NOMO-1 treated with DMSO at 0.1 percent for 48 hours (cell line): ENCODE measurements around the gene C17orf58.
A peak's percentile ranks its signal among the peaks of the same experiment; 100 is the strongest.
"Not testable (repeated sequence)": the region's sequence is repeated elsewhere in the genome, so short reads cannot be mapped to it uniquely, and the experiment has no call there.

Source experiments
- DNase-seq: peaks from one replicate; lab custom pipeline; 2025; ENCODE audit not compliant: unreplicated experiment; lab: John Stamatoyannopoulos, UW

Gene C17orf58

DNA sequence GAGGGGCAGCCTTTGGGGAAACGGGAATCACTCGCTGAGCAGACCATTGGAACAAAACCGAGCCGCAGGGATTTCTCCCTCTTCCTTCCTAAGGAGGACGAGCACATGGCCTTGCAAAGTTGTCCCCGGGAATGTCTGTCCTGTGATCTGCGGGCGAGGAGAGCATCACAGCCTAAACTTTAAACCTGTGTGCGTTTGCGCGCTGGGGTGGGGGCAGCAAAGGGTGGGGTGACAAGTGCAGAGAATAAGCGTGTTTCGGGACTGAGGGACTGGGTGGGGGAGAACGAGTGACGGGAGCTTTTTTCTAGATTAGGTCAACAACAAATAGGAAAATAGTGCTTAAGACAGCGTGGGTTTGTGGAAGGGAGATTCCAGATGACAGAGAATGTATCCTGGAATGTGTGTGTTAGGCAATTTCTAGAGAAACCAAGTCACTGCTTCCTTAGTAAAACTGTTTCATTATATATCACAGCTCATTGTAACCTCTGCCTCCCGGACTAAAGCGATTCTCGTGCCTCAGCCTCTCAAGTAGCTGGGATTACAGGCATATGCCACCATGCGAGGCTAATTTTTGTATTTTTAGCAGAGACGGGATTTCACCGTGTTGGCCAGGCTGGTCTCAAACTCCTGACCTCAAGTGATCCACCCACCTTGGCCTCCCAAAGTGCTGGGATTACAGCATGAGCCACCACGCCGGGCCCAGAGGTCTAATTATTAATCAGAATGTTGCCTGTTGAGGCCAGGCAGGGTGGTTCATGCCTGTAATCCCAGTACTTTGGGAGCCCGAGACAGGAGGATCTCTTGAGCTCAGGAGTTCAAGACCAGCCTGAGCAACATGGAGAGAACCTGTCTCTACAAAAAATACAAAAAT, at the start of gene C17orf58:
Gene C17orf58, minus strand, starts transcription at position 169 of the 871 bp plus-strand sequence. CDS start 271 bp downstream, outside the sequence.
- not testable (repeated sequence) for DNase-seq

DNA sequence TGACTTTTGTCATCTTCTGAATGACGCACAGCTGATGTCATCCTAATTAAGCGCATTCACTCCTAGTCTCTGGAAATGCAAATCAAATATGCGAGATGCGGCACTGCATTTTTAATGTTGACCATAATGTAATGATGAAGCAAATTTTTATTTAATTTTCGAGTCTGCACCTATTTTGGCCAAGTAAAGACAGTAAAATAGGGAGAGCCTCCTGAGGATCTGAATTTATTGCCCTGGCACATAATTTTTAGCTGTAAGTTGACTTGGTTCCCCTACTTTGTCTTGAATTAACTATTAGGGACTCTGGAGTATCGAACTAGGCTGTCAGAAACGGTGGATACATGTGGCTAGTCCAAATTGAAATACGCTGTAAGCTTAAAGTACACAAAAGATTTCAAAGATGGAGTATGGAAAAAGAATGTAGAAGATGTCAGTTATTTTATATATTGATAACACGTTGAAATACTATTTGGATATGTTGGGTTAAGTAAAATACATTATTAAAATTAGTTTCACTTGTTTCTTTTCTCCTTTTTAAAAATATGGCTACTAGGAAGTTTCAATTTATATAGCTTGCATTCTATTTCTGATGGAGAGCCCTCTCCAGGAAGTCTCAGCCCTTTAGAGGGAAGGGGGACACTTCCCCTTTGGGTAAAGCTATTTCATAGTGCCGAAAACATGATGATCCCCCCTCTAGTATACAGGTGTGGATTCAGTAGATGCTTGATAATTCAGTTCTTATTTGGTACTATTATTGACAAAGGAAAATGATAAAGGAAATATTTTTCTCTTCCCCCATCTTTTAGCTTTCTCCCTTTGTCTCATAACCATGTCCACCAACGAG, 40.3 kb upstream of the C17orf58 start:
- DNase-seq = peak; percentile 31

DNA sequence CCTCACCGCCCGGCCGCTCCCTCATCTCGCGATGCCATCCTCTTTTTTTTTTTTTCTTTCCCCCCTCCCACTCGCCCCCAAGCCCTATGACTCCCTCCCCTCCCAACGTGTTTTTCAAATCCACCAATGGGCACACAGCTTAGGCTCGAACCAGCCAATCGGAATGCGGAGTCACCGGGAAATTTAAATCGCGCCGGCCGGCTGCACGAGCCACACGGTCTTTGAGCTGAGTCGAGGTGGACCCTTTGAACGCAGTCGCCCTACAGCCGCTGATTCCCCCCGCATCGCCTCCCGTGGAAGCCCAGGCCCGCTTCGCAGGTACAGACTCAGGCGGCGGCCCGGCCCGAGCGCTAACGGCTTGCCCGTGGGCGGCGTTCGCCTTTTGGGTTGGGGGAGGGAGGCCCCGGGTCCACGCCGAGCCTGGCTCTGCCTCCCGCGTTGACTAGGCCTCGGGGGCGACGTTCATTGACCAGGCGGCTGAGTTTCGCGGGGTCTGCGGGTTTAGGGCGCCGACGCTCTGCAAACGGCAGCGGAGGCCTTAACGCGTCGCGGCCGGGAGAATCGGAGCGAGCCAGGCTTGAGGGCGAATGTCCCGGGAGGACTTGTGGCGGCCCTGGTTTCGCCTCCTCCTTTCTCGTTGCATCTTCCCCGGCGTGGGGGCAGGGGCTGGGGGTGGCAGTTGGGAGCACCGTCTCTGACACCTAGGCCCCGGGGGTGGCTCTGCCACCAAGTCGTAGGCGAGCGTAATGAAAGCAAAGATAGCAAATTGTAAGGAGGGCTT, 39.4 kb upstream of the C17orf58 start, which contains the start of gene KPNA2:
Gene KPNA2, plus strand, starts transcription at position 213 of the 781 bp plus-strand sequence. CDS start 1,398 bp downstream, outside the sequence.
- DNase-seq = peak; percentile 97

DNA sequence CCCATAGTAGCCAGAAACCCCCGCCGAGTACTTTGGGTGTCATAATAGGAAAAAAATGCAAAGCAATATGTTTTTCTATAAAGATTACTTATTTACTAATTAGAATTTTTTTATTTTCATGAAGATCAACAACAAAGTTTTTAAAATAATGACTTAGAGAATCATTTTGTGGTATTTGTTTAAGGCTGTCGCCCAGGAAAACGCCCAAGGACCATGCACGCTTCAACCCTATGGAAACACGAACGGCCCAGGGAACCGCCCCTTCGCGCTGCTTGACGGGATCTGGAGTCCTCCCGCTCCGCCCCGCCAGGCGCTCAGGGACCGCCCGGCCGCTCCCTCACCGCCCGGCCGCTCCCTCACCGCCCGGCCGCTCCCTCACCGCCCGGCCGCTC, 38.9 kb upstream of the C17orf58 start:
- DNase-seq = no peak

DNA sequence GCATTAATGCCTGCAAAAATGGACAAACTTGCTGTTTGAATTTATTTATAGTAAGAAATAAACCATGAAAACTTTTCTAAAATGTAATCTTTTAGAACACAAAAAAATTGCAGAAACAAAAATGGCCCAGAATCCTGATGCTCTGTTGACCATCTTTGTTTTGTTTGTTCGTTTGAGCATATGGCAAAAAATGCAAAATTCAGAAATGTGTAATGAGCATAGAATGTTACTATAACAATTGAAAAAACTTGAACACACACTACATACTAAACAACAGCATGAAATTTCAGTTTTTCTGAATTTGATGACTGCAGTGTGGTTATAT, 38.1 kb upstream of the C17orf58 start:
- no peak for DNase-seq

DNA sequence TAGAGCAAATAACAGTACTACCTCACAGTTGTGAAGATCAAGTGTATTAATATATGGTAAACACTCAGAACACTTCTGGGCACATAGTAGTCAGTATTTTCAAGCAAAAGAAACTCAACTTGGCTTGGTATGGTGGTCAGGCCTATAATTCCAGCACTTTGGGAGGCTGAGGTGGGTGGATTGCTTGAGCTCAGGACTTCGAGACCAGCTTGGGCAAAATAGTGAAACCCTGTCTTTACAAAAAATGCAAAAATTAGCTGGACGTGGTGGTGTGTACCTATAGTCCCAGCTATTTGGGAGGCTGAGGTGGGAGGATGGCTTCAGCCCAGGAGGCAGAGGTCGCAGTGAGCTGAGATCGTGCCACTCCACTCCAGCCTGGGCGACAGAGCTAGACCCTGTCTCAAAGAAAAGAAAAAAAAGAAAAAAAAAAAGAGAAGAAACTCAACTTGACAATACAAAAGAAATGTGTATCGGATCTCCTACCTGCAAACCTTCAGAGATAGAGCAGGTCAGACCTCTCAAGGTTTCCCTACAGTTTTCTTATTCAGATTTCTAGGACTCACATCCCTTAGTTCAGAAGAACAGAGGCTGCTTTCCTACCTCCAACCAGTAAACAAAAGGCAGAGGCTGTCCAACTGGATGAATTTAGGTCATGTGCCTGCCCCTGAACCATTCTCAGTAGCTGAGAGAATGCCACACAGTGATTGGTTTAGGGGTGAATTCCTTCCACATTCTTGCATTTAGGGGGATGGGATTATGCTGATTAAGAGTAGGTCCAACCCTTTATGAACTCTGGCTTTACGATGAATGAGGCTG, 37.6 kb upstream of the C17orf58 start:
- DNase-seq = no peak

DNA sequence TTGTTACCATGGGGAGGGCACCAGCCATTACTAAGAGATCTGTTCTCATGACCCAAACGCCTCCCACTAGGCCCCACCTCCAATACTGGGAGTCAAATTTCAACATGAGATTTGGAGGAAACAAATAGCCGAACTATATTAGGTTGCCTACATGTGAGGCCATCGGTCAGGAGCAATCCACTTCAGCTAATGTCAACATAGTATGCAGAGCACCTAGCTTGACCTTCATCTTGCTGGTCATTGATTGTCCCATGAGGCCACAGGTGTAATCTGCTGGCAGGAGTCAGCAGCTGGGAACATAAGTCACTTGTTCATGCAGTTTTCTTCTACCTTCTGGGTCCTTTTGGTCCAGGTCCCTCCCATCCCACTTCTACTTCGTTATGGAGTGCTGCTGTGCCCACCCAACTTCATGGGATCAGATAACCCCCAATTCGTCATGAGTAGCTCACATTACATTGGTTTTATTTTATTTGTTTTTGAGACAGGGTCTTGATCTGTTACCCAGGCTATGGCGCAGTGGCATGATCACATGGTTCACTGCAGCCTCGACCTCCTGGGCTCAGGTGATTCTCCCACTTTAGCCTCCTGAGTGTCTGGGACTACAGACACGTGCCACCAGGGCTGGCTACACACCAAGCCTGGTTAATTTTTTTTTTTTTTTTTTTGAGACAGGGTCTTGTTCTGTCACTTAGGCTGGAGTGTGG, 33.4 kb upstream of the C17orf58 start:
- no peak for DNase-seq

DNA sequence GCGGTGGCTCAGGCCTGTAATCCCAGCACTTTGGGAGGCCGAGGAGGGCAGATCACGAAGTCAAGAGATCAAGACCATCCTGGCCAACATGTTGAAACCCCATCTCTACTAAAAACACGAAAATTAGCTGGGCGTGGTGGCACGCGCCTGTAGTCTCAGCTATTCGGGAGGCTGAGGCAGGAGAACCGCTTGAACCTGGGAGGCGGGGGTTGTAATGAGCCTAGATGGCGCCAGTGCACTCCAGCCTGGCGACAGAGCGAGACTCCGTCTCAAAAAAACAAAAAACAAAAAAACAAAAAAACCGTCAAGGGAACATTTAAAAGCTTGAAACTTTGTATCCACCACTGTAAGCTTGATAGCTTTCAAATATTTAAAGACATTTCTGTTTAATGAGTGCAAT, 26.3 kb upstream of the C17orf58 start:
- DNase-seq = not testable (repeated sequence)

DNA sequence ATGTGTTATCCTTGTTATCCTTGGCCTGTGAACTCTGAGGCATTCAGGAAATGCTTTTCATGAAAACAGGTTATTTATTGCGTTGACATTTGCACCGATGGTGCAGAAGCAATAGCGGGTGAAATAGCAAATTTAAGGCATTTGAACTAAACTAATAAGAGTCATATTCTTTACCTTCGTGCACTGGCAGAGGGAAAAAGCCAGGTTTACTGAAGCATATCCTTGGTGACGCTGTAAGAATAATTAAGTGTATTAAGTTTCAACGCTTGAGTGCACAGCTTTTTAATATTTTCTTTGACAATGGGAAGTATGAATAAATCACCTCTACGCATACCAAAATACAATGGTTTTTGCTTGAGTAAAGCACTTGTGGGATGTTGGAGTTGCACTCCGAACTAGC, 25.7 kb upstream of the C17orf58 start:
- DNase-seq = no peak

DNA sequence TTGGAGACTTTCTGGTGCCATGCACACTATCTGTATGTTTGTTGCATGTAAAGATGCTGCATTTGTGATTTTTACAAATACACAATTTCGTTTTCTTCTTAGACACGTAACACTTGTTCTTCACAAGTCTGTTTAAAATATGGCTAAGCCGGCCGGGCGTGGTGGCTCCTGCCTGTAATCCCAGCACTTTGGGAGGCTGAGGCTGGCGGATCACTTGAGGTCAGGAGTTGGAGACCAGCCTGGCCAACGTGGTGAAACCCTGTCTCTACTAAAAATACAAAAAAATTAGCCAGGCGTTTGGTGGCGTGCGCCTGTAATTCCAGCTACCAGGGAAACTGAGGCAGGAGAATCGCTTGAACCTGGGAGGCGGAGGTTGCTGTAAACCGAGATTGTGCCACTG, 24.5 kb upstream of the C17orf58 start:
- not testable (repeated sequence) for DNase-seq

DNA sequence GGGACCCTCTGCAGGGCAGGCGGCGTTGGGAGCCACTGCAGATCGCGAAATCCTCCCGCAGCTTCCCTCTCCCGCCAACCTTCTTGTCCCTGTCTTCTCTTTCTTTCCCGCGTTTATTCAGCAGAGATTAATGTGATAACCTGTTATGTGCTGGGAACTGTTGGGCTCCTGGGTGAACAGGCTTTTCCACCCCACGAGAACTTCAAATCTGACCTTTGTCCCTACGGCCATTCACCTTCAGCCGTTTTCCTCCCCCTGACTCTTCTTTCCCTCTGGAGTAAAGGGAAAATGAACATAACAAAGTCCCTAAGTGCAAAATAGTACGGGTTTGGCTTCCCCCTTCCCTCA, 24.1 kb upstream of the C17orf58 start:
- no peak for DNase-seq

DNA sequence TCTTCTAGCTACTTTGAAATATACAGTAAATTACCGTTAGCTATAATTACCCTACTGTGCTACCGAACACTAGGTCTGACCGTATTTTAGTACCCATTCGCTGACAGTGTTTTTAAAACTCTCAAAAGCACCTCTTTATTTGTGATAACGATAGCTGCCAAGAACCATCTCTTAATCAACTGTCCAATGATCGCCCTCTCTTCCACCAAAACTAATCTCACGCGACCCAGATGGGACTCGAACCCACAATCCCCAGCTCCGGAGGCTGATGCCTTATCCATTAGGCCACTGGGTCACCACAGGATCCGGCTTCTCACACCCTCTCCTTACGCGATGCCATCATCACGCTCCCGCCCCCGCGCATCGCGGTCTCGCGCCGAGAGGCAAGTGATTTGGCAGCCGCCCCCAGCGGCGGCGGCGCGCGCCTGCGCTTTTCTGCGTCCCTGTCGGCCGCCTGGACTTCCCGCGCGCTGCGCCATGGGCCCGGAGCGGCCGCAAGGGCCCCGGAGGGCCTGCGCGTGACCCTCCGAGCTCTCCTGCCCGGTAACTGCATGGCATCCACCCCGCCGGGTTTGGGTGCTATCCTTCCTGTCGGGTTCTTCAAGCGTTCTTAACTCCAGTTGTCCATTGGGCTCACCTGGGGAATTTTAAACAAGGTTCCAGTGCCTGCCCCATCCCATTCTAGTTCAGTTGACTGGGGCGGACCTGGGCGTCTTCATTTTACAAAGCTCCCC, 23.6 kb upstream of the C17orf58 start:
- peak; percentile 88 for DNase-seq

DNA sequence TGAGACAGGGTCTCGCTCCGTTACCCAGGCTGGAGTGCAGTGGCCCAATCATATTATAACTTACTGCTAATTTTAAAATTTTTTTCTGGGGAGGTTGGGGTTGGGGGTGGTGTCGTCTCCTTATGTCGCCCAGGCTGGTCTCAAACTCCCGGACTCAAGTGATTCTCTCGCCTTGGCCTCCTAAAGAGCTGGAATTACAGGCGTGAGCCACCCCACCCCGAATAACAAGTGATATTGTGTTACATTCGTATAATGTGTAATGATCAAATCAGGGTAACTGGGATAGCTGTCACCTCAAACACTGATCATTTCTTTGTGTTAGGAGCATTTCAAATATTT, 23.0 kb upstream of the C17orf58 start:
- DNase-seq = no peak

DNA sequence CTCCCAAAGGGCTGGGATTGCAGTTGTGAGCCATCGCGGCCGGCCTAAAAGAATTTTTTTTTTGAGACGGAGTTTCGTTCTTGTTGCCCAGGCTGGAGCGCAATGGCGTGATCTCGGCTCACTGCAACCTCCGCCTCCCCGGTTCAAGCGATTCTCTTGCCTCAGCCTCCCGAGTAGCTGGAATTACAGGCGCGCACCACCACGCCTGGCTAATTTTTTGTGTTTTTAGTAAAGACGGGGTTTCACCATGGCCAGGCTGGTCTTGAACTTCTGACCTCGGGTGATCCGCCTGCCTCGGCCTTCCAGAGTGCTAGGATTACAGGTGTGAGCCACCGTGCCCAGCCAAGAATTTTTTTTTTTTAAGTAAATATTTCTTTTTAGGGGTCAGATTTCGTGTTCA, 22.2 kb upstream of the C17orf58 start:
- not testable (repeated sequence) for DNase-seq

DNA sequence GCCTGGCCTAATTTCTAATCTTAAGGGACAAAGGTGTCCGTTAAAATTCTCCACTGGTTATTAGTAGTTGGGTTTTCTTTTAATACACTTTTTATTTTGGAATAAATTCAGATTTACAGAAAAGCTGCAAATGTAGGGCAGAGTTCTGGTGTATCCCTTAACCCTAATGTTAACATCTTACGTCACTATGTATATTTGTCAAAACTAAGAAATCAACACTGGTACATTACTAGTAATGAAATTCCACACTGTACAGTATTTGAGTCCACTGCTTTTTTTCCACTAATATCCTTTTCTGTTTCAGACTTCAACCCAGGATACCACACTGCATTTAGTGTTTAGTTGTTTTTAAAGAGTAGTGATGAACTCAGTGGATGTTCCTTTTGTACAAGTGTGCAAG, 20.6 kb upstream of the C17orf58 start:
- DNase-seq = no peak

DNA sequence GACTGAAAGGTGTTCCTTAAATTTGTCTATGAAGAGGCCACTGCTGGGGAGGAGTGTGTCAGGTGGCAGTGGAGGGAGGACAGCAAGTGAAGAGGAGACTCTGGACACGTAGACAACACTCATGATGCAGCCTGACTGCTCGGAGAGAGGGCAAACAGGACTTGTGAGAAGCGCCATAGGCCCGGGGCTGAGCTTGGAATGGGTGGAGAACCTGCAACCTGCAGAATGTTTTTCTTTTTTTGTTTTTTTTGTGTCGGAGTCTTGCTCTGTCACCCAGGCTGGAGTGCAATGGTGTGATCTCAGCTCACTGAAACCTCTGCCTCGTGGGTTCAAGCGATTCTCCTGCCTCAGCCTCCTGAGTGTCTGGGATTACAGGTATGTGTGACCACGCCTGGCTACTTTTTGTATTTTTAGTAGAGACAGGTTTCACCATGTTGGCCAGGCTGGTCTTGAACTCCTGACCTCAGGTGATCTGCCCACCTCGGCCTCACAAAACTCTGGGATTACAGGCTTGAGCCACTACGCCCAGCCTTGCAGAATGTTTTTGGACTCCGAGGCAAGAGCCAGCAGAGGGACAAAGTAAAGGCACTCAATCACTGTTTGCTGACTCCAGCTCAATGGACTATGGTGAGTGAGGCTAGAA, 18.9 kb upstream of the C17orf58 start:
- DNase-seq = no peak

DNA sequence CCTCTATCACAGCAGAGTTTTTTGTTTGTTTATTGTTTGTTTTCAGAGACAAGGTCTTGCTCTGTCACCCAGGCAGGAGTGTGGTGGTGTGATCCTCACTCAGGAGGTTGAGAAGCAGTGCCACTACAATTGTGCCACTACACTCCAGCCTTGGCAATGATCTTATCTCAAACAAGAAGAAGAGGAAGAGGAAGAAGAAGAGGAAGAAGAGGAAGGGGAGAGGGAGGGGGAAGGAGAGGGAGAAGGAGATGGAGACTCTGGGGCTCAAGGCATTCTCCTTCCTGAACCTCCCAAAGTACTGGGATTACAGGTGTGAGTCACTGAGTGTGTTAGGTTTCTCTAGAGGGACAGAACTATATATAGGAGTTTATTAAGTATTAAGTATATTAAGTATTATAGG, 17.1 kb upstream of the C17orf58 start:
- no peak for DNase-seq

DNA sequence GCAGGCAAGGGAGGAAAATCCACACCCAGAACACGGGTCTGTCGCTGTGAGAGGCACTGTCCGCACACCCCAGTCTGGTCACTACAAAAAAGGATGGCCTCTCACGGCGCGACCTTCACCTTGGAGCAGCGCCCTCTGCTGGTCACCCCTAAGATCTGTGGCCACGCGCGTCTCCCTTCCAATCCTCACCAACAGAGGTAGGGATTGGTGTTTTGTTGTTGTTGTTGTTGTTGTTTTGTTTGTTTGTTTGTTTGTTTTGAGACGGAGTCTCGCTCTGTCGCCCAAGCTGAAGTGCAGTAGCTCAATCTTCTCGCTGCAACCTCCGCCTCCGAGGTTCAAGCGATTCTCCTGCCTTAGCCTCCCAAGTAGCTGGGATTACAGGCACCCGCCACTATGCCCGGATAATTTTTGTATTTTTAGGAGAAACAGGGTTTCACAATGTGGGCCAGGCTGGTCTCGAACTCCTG, 15.0 kb upstream of the C17orf58 start:
- peak; percentile 53 for DNase-seq

DNA sequence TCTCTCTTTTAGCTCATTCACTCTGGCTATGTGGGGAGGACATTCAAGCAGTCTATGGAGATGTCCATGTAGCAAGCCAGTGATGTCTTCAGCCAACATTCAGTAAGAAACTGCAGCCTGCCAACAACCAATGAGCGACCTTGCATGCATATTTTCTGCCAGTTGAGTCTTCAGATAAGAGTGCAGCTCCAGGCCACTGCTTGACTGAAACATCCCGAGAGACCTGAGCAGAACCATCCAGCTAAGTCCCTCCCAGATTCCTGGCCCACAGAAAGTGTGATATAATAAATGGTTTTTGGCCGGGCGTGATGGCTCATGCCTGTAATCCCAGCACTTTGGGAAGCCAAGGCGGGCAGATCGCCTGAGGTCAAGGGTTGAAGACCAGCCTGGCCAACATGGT, 10.5 kb upstream of the C17orf58 start:
- no peak for DNase-seq
